Measurements from ENCODE around the gene TOR1AIP1. TPM values are rescaled to one million over a fixed set of nuclear protein-coding genes. Genes with fewer than 3 reads are reported as not detected.
"Not testable (repeated sequence)": the region's sequence is repeated elsewhere in the genome, so short reads cannot be mapped to it uniquely, and the experiment has no call there.

TOR1AIP1 gene
- polyA plus RNA-seq (2011; rRNA removed) (16.4 and 35.1 TPM in 2 replicates), polyA minus RNA-seq (2011; rRNA and poly(A)+ RNA removed) (12.9 and 13.5 TPM in 2 replicates)

- peak; percentile 56 for TF ChIP-seq CTCF (IDR thresholded peaks at IDR 0.05; ENCODE audit: insufficient read depth, low read depth, low read length)
- CTCF ChIA-PET: interaction anchor here (0.8 to 1.7 kb wide), 5 partner anchors 8 to 298 kb away, joined by 3 to 6 read pairs (median 4); no protein-coding TSS in a partner anchor
- POLR2A ChIA-PET: interaction anchor here (0.6 to 0.7 kb wide), 5 partner anchors 13 to 285 kb away, joined by 3 to 6 read pairs (median 4); no protein-coding TSS in a partner anchor
- Histone ChIP-seq H3K27me3 (ENCODE audit: control insufficient read depth, insufficient read depth, low read length) (no peaks in the 10 kb centered on the region), H3K36me3 (ENCODE audit: control insufficient read depth, insufficient read depth, low read length) (peaks cover 1% of the 10 kb centered on the region; the same call in 1 of the 2 replicates), H3K4me3 (ENCODE audit: low read depth, low read length) (peak within 1 kb of the TSS; percentile 73)
- DNase-seq (ENCODE audit: low read depth): peak; percentile 86
Observed at GRCh38 chr1:179882253-179883039, at the start of gene TOR1AIP1. TOR1AIP1 (plus strand) TSS chr1:179882285; CDS start chr1:179882503, 218 bp downstream.

GRCh38 chr1:179836686-179837445 lies 45.2 kb upstream of the TOR1AIP1 start:
- not testable (repeated sequence) for DNase-seq (ENCODE audit: low read depth); H3K36me3 ChIP-seq (ENCODE audit: control insufficient read depth, insufficient read depth, low read length)
- CTCF ChIA-PET: interaction anchor here (0.8 to 2.0 kb wide), 3 partner anchors 22 to 131 kb away, joined by 4 to 8 read pairs (median 5); no protein-coding TSS in a partner anchor

GRCh38 chr1:179840107-179840506 lies 42.0 kb upstream of the TOR1AIP1 start:
- no peak overlapping the region for H3K4me3 ChIP-seq (ENCODE audit: low read depth, low read length)
- DNase-seq (ENCODE audit: low read depth): no peak
- POLR2A ChIA-PET: no interaction called here
- CTCF ChIA-PET: interaction anchor here (2.7 kb wide), 1 partner anchor 25 kb away, joined by 19 read pairs; no protein-coding TSS in a partner anchor
- H3K36me3 ChIP-seq (ENCODE audit: control insufficient read depth, insufficient read depth, low read length): no peaks in the 10 kb centered on the region
- TF ChIP-seq CTCF (IDR thresholded peaks at IDR 0.05; ENCODE audit: insufficient read depth, low read depth, low read length): no peak
- no peaks in the 10 kb centered on the region for H3K27me3 ChIP-seq (ENCODE audit: control insufficient read depth, insufficient read depth, low read length)

More at GRCh38 chr1:179836686-179837445, 45.2 kb upstream of the TOR1AIP1 start:
- H3K4me3 ChIP-seq (ENCODE audit: low read depth, low read length); POLR2A ChIA-PET; H3K27me3 ChIP-seq (ENCODE audit: control insufficient read depth, insufficient read depth, low read length): not testable (repeated sequence)

- no peak for DNase-seq (ENCODE audit: low read depth)
- POLR2A ChIA-PET: no interaction called here
- Histone ChIP-seq H3K27me3 (ENCODE audit: control insufficient read depth, insufficient read depth, low read length) (no peaks in the 10 kb centered on the region), H3K4me3 (ENCODE audit: low read depth, low read length) (no peak overlapping the region), H3K36me3 (ENCODE audit: control insufficient read depth, insufficient read depth, low read length) (peaks cover 15% of the 10 kb centered on the region)
- TF ChIP-seq CTCF (IDR thresholded peaks at IDR 0.05; ENCODE audit: insufficient read depth, low read depth, low read length): no peak
- CTCF ChIA-PET: interaction anchor here (1.1 to 1.2 kb wide), 2 partner anchors 15 to 33 kb away, joined by 4 read pairs; no protein-coding TSS in a partner anchor
Observed at GRCh38 chr1:179848233-179848632, 33.9 kb upstream of the TOR1AIP1 start.

- POLR2A ChIA-PET: no interaction called here
- H3K27me3 ChIP-seq (ENCODE audit: control insufficient read depth, insufficient read depth, low read length): no peaks in the 10 kb centered on the region
- H3K4me3 ChIP-seq (ENCODE audit: low read depth, low read length): no peak overlapping the region
- peaks cover 9% of the 10 kb centered on the region for H3K36me3 ChIP-seq (ENCODE audit: control insufficient read depth, insufficient read depth, low read length)
- DNase-seq (ENCODE audit: low read depth): no peak
- CTCF ChIA-PET: interaction anchor here (1.0 kb wide), 1 partner anchor 328 kb away, joined by 4 read pairs; no protein-coding TSS in a partner anchor
- no peak for TF ChIP-seq CTCF (IDR thresholded peaks at IDR 0.05; ENCODE audit: insufficient read depth, low read depth, low read length)
Observed at GRCh38 chr1:179853102-179853501, 29.0 kb upstream of the TOR1AIP1 start.

- H3K27me3 ChIP-seq (ENCODE audit: control insufficient read depth, insufficient read depth, low read length); DNase-seq (ENCODE audit: low read depth); H3K36me3 ChIP-seq (ENCODE audit: control insufficient read depth, insufficient read depth, low read length); POLR2A ChIA-PET; H3K4me3 ChIP-seq (ENCODE audit: low read depth, low read length): not testable (repeated sequence)
- CTCF ChIA-PET: interaction anchor here (0.6 kb wide), 1 partner anchor 47 kb away, joined by 3 read pairs; no protein-coding TSS in a partner anchor
Observed at GRCh38 chr1:179855831-179856230, 26.3 kb upstream of the TOR1AIP1 start.
